ENCODE results near the gene EIF4B. TPM values are rescaled to one million over a fixed set of nuclear protein-coding genes. Genes with fewer than 3 reads are reported as not detected.

EIF4B gene
- total RNA-seq, 1 experiment from 2014 or later: 393 TPM

GRCh38 chr12:53067993-53068770, 61.9 kb downstream of the EIF4B start:
- peaks cover 16% of the 10 kb centered on the region for H3K36me3 ChIP-seq (ENCODE audit: insufficient read depth, low read length, poor library complexity, severe bottlenecking)
- ChIA-PET CTCF (no interaction called here), POLR2A (ENCODE audit: low non-redundant PET) (no interaction called here)
- DNase-seq (ENCODE audit: low spot score): no peak
- no peak overlapping the region for H3K27ac ChIP-seq (ENCODE audit: low read depth, low read length, poor library complexity, severe bottlenecking)
- intact Hi-C loops (cut with micrococcal nuclease; ENCODE audit: unreplicated experiment): loop anchor here (2.0 to 5.0 kb wide), 2 partner anchors 114 to 219 kb away; partner anchors contain the start of genes CSAD and ZNF740
- no peaks in the 10 kb centered on the region for H3K9me3 ChIP-seq (ENCODE audit: low read depth, low read length, poor library complexity, severe bottlenecking)
- no TSS peak for BruUV-seq (replicated peaks)
- peaks cover 17% of the 10 kb centered on the region for H3K4me1 ChIP-seq (ENCODE audit: insufficient read depth, low read length, poor library complexity, severe bottlenecking)
- TF ChIP-seq, protein P1, sequence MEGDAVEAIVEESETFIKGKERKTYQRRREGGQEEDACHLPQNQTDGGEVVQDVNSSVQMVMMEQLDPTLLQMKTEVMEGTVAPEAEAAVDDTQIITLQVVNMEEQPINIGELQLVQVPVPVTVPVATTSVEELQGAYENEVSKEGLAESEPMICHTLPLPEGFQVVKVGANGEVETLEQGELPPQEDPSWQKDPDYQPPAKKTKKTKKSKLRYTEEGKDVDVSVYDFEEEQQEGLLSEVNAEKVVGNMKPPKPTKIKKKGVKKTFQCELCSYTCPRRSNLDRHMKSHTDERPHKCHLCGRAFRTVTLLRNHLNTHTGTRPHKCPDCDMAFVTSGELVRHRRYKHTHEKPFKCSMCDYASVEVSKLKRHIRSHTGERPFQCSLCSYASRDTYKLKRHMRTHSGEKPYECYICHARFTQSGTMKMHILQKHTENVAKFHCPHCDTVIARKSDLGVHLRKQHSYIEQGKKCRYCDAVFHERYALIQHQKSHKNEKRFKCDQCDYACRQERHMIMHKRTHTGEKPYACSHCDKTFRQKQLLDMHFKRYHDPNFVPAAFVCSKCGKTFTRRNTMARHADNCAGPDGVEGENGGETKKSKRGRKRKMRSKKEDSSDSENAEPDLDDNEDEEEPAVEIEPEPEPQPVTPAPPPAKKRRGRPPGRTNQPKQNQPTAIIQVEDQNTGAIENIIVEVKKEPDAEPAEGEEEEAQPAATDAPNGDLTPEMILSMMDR (conservative IDR thresholded peaks at IDR 0.05; ENCODE audit: low read depth, low read length): no peak
- TF ChIP-seq EZH2 (IDR thresholded peaks at IDR 0.05; ENCODE audit: borderline replicate concordance, low read depth, low read length, poor library complexity, severe bottlenecking): no peak
- no peaks in the 10 kb centered on the region for H3K27me3 ChIP-seq (replicated peaks; ENCODE audit: insufficient read depth, low read depth, low read length, poor library complexity)
- no peak overlapping the region for H3K4me3 ChIP-seq (ENCODE audit: low read depth, low read length, poor library complexity, severe bottlenecking)

GRCh38 chr12:53068811-53069585, 62.7 kb downstream of the EIF4B start:
- CTCF ChIA-PET: no interaction called here
- Histone ChIP-seq H3K9me3 (ENCODE audit: low read depth, low read length, poor library complexity, severe bottlenecking) (no peaks in the 10 kb centered on the region), H3K27me3 (replicated peaks; ENCODE audit: insufficient read depth, low read depth, low read length, poor library complexity) (no peaks in the 10 kb centered on the region), H3K36me3 (ENCODE audit: insufficient read depth, low read length, poor library complexity, severe bottlenecking) (peaks cover 18% of the 10 kb centered on the region), H3K27ac (ENCODE audit: low read depth, low read length, poor library complexity, severe bottlenecking) (no peak overlapping the region), H3K4me3 (ENCODE audit: low read depth, low read length, poor library complexity, severe bottlenecking) (no peak overlapping the region), H3K4me1 (ENCODE audit: insufficient read depth, low read length, poor library complexity, severe bottlenecking) (peaks cover 17% of the 10 kb centered on the region)
- intact Hi-C loops (cut with micrococcal nuclease; ENCODE audit: unreplicated experiment): loop anchor here (5.0 kb wide), 1 partner anchor 113 kb away; the partner anchor contains the start of genes CSAD and ZNF740
- BruUV-seq (replicated peaks): no TSS peak
- no peak for DNase-seq (ENCODE audit: low spot score)
- POLR2A ChIA-PET (ENCODE audit: low non-redundant PET): no interaction called here
- TF ChIP-seq, protein P1 (conservative IDR thresholded peaks at IDR 0.05; ENCODE audit: low read depth, low read length): no peak
- no peak for TF ChIP-seq EZH2 (IDR thresholded peaks at IDR 0.05; ENCODE audit: borderline replicate concordance, low read depth, low read length, poor library complexity, severe bottlenecking)

DNA sequence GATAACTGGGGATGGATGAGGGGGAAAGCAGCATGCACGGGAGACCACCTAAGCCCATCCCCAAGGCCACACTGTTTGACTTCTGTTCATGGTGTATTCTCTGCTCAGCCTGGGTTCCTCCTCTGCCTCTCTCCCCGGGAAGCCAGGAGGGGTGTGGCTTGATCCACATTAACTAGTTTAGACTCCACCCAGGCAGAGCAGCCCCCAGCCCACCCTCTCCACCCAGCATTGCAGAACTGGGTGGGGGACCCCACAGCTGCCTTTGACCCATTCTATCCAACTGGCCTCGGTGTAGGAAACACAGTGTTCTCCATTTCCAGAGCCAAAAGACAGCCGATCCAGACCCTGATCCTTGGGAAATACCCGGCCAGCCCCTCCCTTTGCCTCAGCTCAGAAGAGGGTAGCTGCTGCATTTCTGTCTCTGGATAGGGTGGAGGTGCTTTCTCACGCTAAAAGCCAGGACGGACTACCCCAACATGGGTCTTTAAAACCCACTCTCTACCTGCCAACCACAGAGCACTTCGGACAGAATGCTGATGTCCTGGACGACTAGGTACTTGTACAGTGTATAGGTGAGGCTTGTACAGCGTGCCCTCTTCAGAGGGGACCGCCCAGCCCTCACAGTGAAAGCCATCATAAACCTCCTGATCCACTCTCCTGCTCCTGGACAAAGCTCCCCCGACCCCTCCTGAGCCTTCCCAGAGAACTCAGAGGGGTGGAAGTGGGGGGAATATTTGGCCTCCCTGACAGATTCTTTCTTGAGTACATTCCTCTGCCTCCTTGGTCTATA, 63.6 kb downstream of the EIF4B start:
- POLR2A ChIA-PET (ENCODE audit: low non-redundant PET): no interaction called here
- no TSS peak for BruUV-seq (replicated peaks)
- H3K27me3 ChIP-seq (replicated peaks; ENCODE audit: insufficient read depth, low read depth, low read length, poor library complexity): no peaks in the 10 kb centered on the region
- no peak for TF ChIP-seq EZH2 (IDR thresholded peaks at IDR 0.05; ENCODE audit: borderline replicate concordance, low read depth, low read length, poor library complexity, severe bottlenecking)
- TF ChIP-seq, protein P1 (conservative IDR thresholded peaks at IDR 0.05; ENCODE audit: low read depth, low read length): no peak
- H3K4me3 ChIP-seq (ENCODE audit: low read depth, low read length, poor library complexity, severe bottlenecking): no peak overlapping the region
- CTCF ChIA-PET: no interaction called here
- intact Hi-C loops (cut with micrococcal nuclease; ENCODE audit: unreplicated experiment): loop anchor here (5.0 kb wide), 1 partner anchor 112 kb away; the partner anchor contains the start of genes CSAD and ZNF740
- H3K9me3 ChIP-seq (ENCODE audit: low read depth, low read length, poor library complexity, severe bottlenecking): no peaks in the 10 kb centered on the region
- DNase-seq (ENCODE audit: low spot score): no peak
- no peak overlapping the region for H3K27ac ChIP-seq (ENCODE audit: low read depth, low read length, poor library complexity, severe bottlenecking)
- peaks cover 21% of the 10 kb centered on the region for H3K36me3 ChIP-seq (ENCODE audit: insufficient read depth, low read length, poor library complexity, severe bottlenecking)
- H3K4me1 ChIP-seq (ENCODE audit: insufficient read depth, low read length, poor library complexity, severe bottlenecking): peaks cover 17% of the 10 kb centered on the region

Data from A673 (cell line).